ENCODE results near the gene PRPF40B. TPM values are rescaled to one million over a fixed set of nuclear protein-coding genes. Genes with fewer than 3 reads are reported as not detected.
"Not testable (repeated sequence)": the region's sequence is repeated elsewhere in the genome, so short reads cannot be mapped to it uniquely, and the experiment has no call there.

PRPF40B gene
- total RNA-seq, 4 donors from 2014 or later, result 15.6 to 22.2 (median 17.5) TPM

- TF ChIP-seq CTCF (IDR thresholded peaks at IDR 0.05) (no peak), POLR2A (IDR thresholded peaks at IDR 0.05) (no peak)
- DNase-seq (ENCODE audit: low spot score in 2 of 2), result peak in 1 of 2 donors; percentile 69
- WGBS, 2 donors, result 90 to 92% methylated on average over 7 of the region's 7 CpGs
- no peak overlapping the region for H3K4me3 ChIP-seq (ENCODE audit: low read depth, poor library complexity, severe bottlenecking)
- intact Hi-C loops (cut with DNase I; ENCODE audit: low total_unique reads), result no loop called here
Observed at GRCh38 chr12:49588281-49588680, 35.1 kb upstream of the PRPF40B start.

GRCh38 chr12:49588721-49589516 is 34.4 kb upstream of the PRPF40B start:
- no peak overlapping the region for H3K4me3 ChIP-seq (ENCODE audit: low read depth, poor library complexity, severe bottlenecking)
- intact Hi-C loops (cut with DNase I; ENCODE audit: low total_unique reads), result no loop called here
- no peak for TF ChIP-seq POLR2A (IDR thresholded peaks at IDR 0.05)
- no peak for TF ChIP-seq CTCF (IDR thresholded peaks at IDR 0.05)
- WGBS, 2 donors, result 59 to 68% methylated on average over 4 of the region's 4 CpGs
- peak in 1 of 2 donors; percentile 45 for DNase-seq (ENCODE audit: low spot score in 2 of 2)

GRCh38 chr12:49598527-49598926 is 24.8 kb upstream of the PRPF40B start:
- DNase-seq (ENCODE audit: low spot score in 2 of 2), result no peak
- intact Hi-C loops (cut with DNase I; ENCODE audit: low total_unique reads), result no loop called here
- TF ChIP-seq POLR2A (IDR thresholded peaks at IDR 0.05), result no peak
- TF ChIP-seq CTCF (IDR thresholded peaks at IDR 0.05), result no peak
- no peak overlapping the region for H3K4me3 ChIP-seq (ENCODE audit: low read depth, poor library complexity, severe bottlenecking)
- 87 to 88% methylated on average over 10 of the region's 10 CpGs for WGBS, 2 donors

GRCh38 chr12:49599961-49600360 is 23.4 kb upstream of the PRPF40B start:
- WGBS, 2 donors, result 93 to 98% methylated on average over 8 of the region's 8 CpGs
- no peak for TF ChIP-seq CTCF (IDR thresholded peaks at IDR 0.05)
- no peak overlapping the region for H3K4me3 ChIP-seq (ENCODE audit: low read depth, poor library complexity, severe bottlenecking)
- no peak for DNase-seq (ENCODE audit: low spot score in 2 of 2)
- intact Hi-C loops (cut with DNase I; ENCODE audit: low total_unique reads), result no loop called here

DNA sequence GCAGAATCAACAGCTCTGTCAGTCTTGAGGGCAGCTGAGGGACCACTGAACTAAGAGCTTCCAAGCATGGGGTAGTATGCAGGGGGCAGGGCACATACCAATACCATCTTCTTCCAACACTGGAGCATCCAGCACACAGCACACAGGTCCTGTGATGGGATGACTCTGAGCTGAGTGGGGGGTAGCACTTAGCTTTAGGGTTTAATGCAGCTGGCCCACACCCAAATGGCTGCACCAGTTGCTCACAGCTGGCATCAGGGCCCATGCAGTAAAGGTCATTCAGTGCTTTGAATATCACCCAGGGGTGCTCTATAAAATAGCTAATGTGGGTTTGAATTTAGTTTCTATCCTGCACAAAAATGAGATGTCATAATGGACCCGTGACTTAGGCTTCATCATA is 19.6 kb upstream of the PRPF40B start:
- TF ChIP-seq CTCF (IDR thresholded peaks at IDR 0.05), result no peak
- TF ChIP-seq POLR2A (IDR thresholded peaks at IDR 0.05), result no peak
- WGBS, 2 donors, result 77 to 85% methylated on average over 1 of the region's 1 CpG
- DNase-seq (ENCODE audit: low spot score in 2 of 2), result no peak
- H3K4me3 ChIP-seq (ENCODE audit: low read depth, poor library complexity, severe bottlenecking), result no peak overlapping the region
- intact Hi-C loops (cut with DNase I; ENCODE audit: low total_unique reads), result no loop called here

- intact Hi-C loops (cut with DNase I; ENCODE audit: low total_unique reads), result no loop called here
- WGBS, 2 donors, result 64 to 72% methylated on average over 5 of the region's 5 CpGs
- DNase-seq (ENCODE audit: low spot score in 2 of 2), result no peak
- TF ChIP-seq CTCF (IDR thresholded peaks at IDR 0.05) (no peak), POLR2A (IDR thresholded peaks at IDR 0.05) (no peak)
- H3K4me3 ChIP-seq (ENCODE audit: low read depth, poor library complexity, severe bottlenecking), result no peak overlapping the region
Observed at GRCh38 chr12:49604856-49605255, 18.5 kb upstream of the PRPF40B start.

DNA sequence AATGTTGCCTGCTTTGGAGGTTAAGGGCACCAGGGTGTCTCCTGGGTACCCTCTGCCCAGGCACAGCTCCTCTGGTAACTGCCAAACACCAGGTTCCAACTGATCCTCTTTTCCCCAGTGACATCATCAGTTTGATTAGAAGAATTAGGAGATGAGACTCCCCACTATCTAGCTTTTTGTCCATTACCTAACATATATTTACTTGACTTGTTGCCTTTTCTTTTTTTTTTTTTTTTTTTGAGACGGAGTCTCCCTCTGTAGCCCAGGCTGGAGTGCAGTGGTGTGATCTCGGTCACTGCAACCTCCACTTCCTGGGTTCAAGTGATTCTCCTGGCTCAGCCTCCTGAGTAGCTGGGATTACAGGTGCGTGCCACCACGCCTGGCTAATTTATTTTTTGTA is 17.8 kb upstream of the PRPF40B start, which contains the start of gene FAM186B:
Gene FAM186B, minus strand, starts transcription at position 101 of the 400 bp plus-strand sequence. CDS start 162 bp downstream, outside the sequence.
- DNase-seq (ENCODE audit: low spot score in 2 of 2); H3K4me3 ChIP-seq (ENCODE audit: low read depth, poor library complexity, severe bottlenecking); intact Hi-C loops (cut with DNase I; ENCODE audit: low total_unique reads): not testable (repeated sequence)
- WGBS, 2 donors, result 92 to 98% methylated on average over 4 of the region's 4 CpGs

Data from lower leg skin (tissue), 4 donors.